ENCODE results near the gene SHISAL1.

DNA sequence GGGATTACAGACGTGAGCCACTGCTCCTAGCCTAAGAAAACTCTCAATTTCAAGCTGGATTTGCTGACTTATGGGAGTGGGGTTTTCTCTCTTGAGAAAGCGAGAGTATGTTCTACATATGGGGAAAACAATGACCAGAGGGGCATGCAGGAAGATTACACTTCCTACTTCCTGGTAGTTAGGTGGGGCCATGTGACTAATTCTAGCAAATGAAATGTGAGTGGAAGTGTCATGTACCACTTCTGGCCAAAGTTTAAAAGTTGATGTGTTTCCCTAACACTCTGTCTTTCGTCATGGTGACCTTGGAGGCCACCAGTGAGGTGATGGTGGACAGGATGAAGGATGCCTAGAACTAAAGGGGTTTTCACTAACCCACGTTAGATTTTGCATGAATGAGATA, 81.5 kb downstream of the SHISAL1 start:
- TF ChIP-seq, protein P1, sequence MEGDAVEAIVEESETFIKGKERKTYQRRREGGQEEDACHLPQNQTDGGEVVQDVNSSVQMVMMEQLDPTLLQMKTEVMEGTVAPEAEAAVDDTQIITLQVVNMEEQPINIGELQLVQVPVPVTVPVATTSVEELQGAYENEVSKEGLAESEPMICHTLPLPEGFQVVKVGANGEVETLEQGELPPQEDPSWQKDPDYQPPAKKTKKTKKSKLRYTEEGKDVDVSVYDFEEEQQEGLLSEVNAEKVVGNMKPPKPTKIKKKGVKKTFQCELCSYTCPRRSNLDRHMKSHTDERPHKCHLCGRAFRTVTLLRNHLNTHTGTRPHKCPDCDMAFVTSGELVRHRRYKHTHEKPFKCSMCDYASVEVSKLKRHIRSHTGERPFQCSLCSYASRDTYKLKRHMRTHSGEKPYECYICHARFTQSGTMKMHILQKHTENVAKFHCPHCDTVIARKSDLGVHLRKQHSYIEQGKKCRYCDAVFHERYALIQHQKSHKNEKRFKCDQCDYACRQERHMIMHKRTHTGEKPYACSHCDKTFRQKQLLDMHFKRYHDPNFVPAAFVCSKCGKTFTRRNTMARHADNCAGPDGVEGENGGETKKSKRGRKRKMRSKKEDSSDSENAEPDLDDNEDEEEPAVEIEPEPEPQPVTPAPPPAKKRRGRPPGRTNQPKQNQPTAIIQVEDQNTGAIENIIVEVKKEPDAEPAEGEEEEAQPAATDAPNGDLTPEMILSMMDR (conservative IDR thresholded peaks at IDR 0.05 in 1 of 2, IDR thresholded peaks at IDR 0.05 in 1 of 2; ENCODE audit: extremely low read depth in 1 of 2, insufficient read depth in 1 of 2, low read depth in 1 of 2, low read length in 2 of 2): no peak
- TF ChIP-seq EZH2 (IDR thresholded peaks at IDR 0.05; ENCODE audit: borderline replicate concordance, low read length): no peak
